Measurements from ENCODE around the gene CDH2.

- TF ChIP-seq CTCF (IDR thresholded peaks at IDR 0.05 in 8 of 11, conservative IDR thresholded peaks at IDR 0.05 in 3 of 11), result no peak
- TF ChIP-seq POLR2AphosphoS5 (IDR thresholded peaks at IDR 0.05), result no peak
These were observed 180.1 kb downstream of the CDH2 start for GRCh38 chr18:27996801-27997272.
